HepG2 (cell line): Measurements from ENCODE around the gene GTPBP6. TPM values are rescaled to one million over a fixed set of nuclear protein-coding genes. Genes with fewer than 3 reads are reported as not detected.

Experiments used
- ATAC-seq: fragments of 200-7000 bp; cut with Tn5 transposase; 3 replicates; pipeline ENCODE4 v1.9.1; 2020; ENCODE audit warnings: mild to moderate bottlenecking, moderate library complexity
- BruUV-seq: library from RNA; stranded (reverse); fragments of 400-500 nt; replicated peaks from 2 replicates; lab custom pipeline; 2021; lab: Mats Ljungman, UMichigan
- CTCF ChIA-PET: fragments of 300-600 bp; formaldehyde crosslinking; extraction: SDS; loops from one replicate; lab custom pipeline; 2021; ENCODE audit warnings: low total read pairs, inconsistent platforms, low intra/inter-chr PET ratio; lab: Yijun Ruan, JAX
- POLR2A ChIA-PET: fragments of 350-600 bp; sonication (Branson Sonifier 250); formaldehyde crosslinking; loops from one replicate; lab custom pipeline; 2020; ENCODE audit warnings: antibody characterized with exemption, inconsistent platforms; lab: Yijun Ruan, JAX
- DNase-seq: peaks from one replicate; pipeline ENCODE4 v3.0.0-alpha.2; 2015; ENCODE audit warnings: low spot score
- FAIRE-seq: peaks from 3 replicates; lab custom pipeline; 2011; peaks lifted over from hg19 to GRCh38; lab: Jason Lieb, UNC
- H2AFZ ChIP-seq: one replicate; pipeline ENCODE4 v1.6.1; 2011; ENCODE audit warnings: low read length, inconsistent platforms
- H3K27ac ChIP-seq: fragments of 300-600 bp; 3 replicates; pipeline ENCODE4 v1.8.0; 2011; ENCODE audit warnings: mixed run types, mild to moderate bottlenecking, mixed read lengths, low read length, inconsistent platforms; ENCODE audit not compliant: insufficient read depth; ENCODE audit errors: extremely low read length
- H3K27me3 ChIP-seq, 2 experiments: fragments of 200-600 bp in 1 of 2; 2 replicates in 1 of 2; 3 replicates in 1 of 2; pipeline versions ENCODE4 v1.6.0 to v1.8.0; 2011; ENCODE audit warnings: low read length in 2 of 2, mild to moderate bottlenecking in 2 of 2, moderate library complexity in 2 of 2, inconsistent platforms in 1 of 2; ENCODE audit not compliant: insufficient read depth in 2 of 2, control insufficient read depth in 1 of 2
- H3K36me3 ChIP-seq, 2 experiments: fragments of 200-600 bp in 1 of 2; replicated peaks in 1 of 2; 2 replicates in 1 of 2; 3 replicates in 1 of 2; pipeline versions ENCODE4 v1.5.1 to v1.8.0; 2011; ENCODE audit warnings: low read length in 2 of 2, inconsistent platforms in 1 of 2; ENCODE audit not compliant: insufficient read depth in 2 of 2, control insufficient read depth in 1 of 2
- H3K4me1 ChIP-seq: 2 replicates; pipeline ENCODE4 v1.5.1; 2012; ENCODE audit warnings: low read length, inconsistent platforms; ENCODE audit not compliant: insufficient read depth
- H3K4me2 ChIP-seq: 2 replicates; pipeline ENCODE4 v1.6.0; 2011; ENCODE audit warnings: low read depth, low read length, inconsistent platforms
- H3K4me3 ChIP-seq, 3 experiments: fragments of 200-600 bp in 1 of 3; sonication (generic), shearing (Covaris generic) in 1 of 3; replicated peaks in 1 of 3; 2 replicates each; pipeline ENCODE4 v1.5.1; 2011 to 2016; ENCODE audit warnings: low read length in 3 of 3, inconsistent platforms in 2 of 3, low read depth in 2 of 3, mild to moderate bottlenecking in 2 of 3, control low read depth in 1 of 3, mixed read lengths in 1 of 3; ENCODE audit not compliant: insufficient read depth in 1 of 3
- H3K79me2 ChIP-seq: one replicate; pipeline ENCODE4 v1.6.1; 2011; ENCODE audit warnings: low read length, inconsistent platforms; ENCODE audit not compliant: insufficient read depth
- H3K9ac ChIP-seq: 2 replicates; pipeline ENCODE4 v1.6.0; 2011; ENCODE audit warnings: mild to moderate bottlenecking, low read depth, low read length, inconsistent platforms; ENCODE audit not compliant: insufficient read depth
- H3K9me3 ChIP-seq: 2 replicates; pipeline ENCODE4 v1.5.1; 2012; ENCODE audit warnings: mild to moderate bottlenecking, low read length
- H4K20me1 ChIP-seq: 2 replicates; pipeline ENCODE4 v1.6.0; 2011; ENCODE audit warnings: inconsistent platforms, mild to moderate bottlenecking, low read length, moderate library complexity; ENCODE audit not compliant: insufficient read depth
- ARHGAP35 ChIP-seq: sonication (generic); formaldehyde crosslinking; IDR thresholded peaks from 2 replicates; pipeline ENCODE4 v1.9.0; 2022; ENCODE audit warnings: mild to moderate bottlenecking, inconsistent platforms, moderate library complexity, missing genetic modification reagents, borderline replicate concordance
- CBX1 ChIP-seq: IDR thresholded peaks from one replicate; pipeline ENCODE4 v1.6.1; 2016; ENCODE audit warnings: antibody characterized with exemption, low read depth
- CBX5 ChIP-seq: sonication (generic); formaldehyde crosslinking; IDR thresholded peaks from 2 replicates; pipeline ENCODE4 v1.4.0; 2020; ENCODE audit warnings: missing genetic modification reagents, borderline replicate concordance
- CCDC6 ChIP-seq: sonication (generic); formaldehyde crosslinking; IDR thresholded peaks from 2 replicates; pipeline ENCODE4 v1.8.1; 2022; ENCODE audit warnings: mild to moderate bottlenecking, missing genetic modification reagents, moderate library complexity
- FOXO1 ChIP-seq: sonication (generic); formaldehyde crosslinking; IDR thresholded peaks from 2 replicates; pipeline ENCODE4 v1.4.0; 2020; ENCODE audit warnings: missing genetic modification reagents
- GZF1 ChIP-seq: sonication (generic); formaldehyde crosslinking; IDR thresholded peaks from 2 replicates; pipeline ENCODE4 v1.5.1; 2020; ENCODE audit warnings: mild to moderate bottlenecking, missing genetic modification reagents
- HMG20B ChIP-seq: conservative IDR thresholded peaks from 2 replicates; pipeline ENCODE4 v1.6.1; 2016; ENCODE audit warnings: missing genetic modification reagents, missing compliant biosample characterization
- JUN ChIP-seq: sonication (generic); formaldehyde crosslinking; IDR thresholded peaks from 2 replicates; pipeline ENCODE4 v1.4.0; 2020; ENCODE audit warnings: mild to moderate bottlenecking, missing genetic modification reagents
- MED1 ChIP-seq: sonication (generic); formaldehyde crosslinking; IDR thresholded peaks from 2 replicates; pipeline ENCODE4 v1.4.0; 2020; ENCODE audit warnings: missing genetic modification reagents
- NFIC ChIP-seq: IDR thresholded peaks from 2 replicates; pipeline ENCODE4 v1.6.1; 2012; ENCODE audit warnings: mild to moderate bottlenecking, low read length, inconsistent platforms
- PHF8 ChIP-seq: sonication (generic); formaldehyde crosslinking; IDR thresholded peaks from 2 replicates; pipeline ENCODE4 v1.5.0; 2020; ENCODE audit warnings: missing genetic modification reagents
- POLR2G ChIP-seq: fragments of 200-400 bp; formaldehyde crosslinking; IDR thresholded peaks from 2 replicates; pipeline ENCODE4 v1.6.1; 2018; ENCODE audit warnings: mild to moderate bottlenecking, low read depth, low read length, moderate library complexity
- RARA ChIP-seq: IDR thresholded peaks from 2 replicates; pipeline ENCODE4 v1.6.1; 2016; ENCODE audit warnings: missing genetic modification reagents, missing compliant biosample characterization
- SNAPC2 ChIP-seq: sonication (generic); formaldehyde crosslinking; IDR thresholded peaks from 2 replicates; pipeline ENCODE4 v1.8.1; 2022; ENCODE audit warnings: mild to moderate bottlenecking, missing genetic modification reagents
- SNRNP70 ChIP-seq: fragments of 200-400 bp; formaldehyde crosslinking; IDR thresholded peaks from 2 replicates; pipeline ENCODE4 v1.6.1; 2017; ENCODE audit warnings: mild to moderate bottlenecking, low read depth, low read length, moderate library complexity
- SRSF4 ChIP-seq: fragments of 200-400 bp; formaldehyde crosslinking; IDR thresholded peaks from one replicate; pipeline ENCODE4 v1.6.1; 2018; ENCODE audit warnings: mild to moderate bottlenecking, low read depth, low read length, moderate library complexity; ENCODE audit not compliant: poor library complexity, severe bottlenecking
- THAP11 ChIP-seq: IDR thresholded peaks from 2 replicates; pipeline ENCODE4 v1.6.1; 2016; ENCODE audit warnings: missing biosample characterization, missing genetic modification reagents
- ZBTB39 ChIP-seq: sonication (generic); formaldehyde crosslinking; IDR thresholded peaks from 2 replicates; pipeline ENCODE4 v1.5.0; 2020; ENCODE audit warnings: missing genetic modification reagents
- ZNF430 ChIP-seq: sonication (generic); formaldehyde crosslinking; IDR thresholded peaks from 2 replicates; pipeline ENCODE4 v1.9.0; 2021; ENCODE audit warnings: mild to moderate bottlenecking, missing genetic modification reagents
- ZNF446 ChIP-seq: sonication (generic); formaldehyde crosslinking; IDR thresholded peaks from 2 replicates; pipeline ENCODE4 v1.5.0; 2020; ENCODE audit warnings: mild to moderate bottlenecking, missing genetic modification reagents
- ZNF839 ChIP-seq: sonication (generic); formaldehyde crosslinking; IDR thresholded peaks from 2 replicates; pipeline ENCODE4 v1.4.0; 2020; ENCODE audit warnings: missing genetic modification reagents, mild to moderate bottlenecking, borderline replicate concordance
- WGBS: methylation state at CpG from one replicate; pipeline ENCODE4 v1.1.6; 2017; ENCODE audit warnings: low lambda C conversion rate; 5-methylcytosine and 5-hydroxymethylcytosine counted together
- in situ Hi-C: cut with HindIII; loops from 2 replicates; pipeline ENCODE4 v1.10.0; 2017; ENCODE audit warnings: low pct_unique_long_range_greater_than_20kb; ENCODE audit not compliant: extremely low pct_ligation_motif_present
- intact Hi-C: fragments of 100-400 bp; cut with micrococcal nuclease; formaldehyde crosslinking; loops from one replicate; pipeline ENCODE4 v1.10.0; 2022; ENCODE audit not compliant: unreplicated experiment
- polyA plus RNA-seq, 8 experiments: library from polyadenylated mRNA; depleted of rRNA in 3 of 8; stranded (reverse) in 7 of 8; unstranded in 1 of 8; fragments of >200 nt; fragmentation: Illumina TruSeq in 4 of 8; extraction: Trizol in 4 of 8; gene quantifications; 2 replicates each; pipeline versions ENCODE4 v1.2.1 to v1.2.3, GENCODE V29; 2011 to 2016; ENCODE audit warnings: low read depth in 4 of 8, missing spikeins in 1 of 8, mixed read lengths in 1 of 8; ENCODE audit not compliant: insufficient read depth in 1 of 8
- total RNA-seq, 5 experiments: library from RNA; depleted of rRNA; stranded (reverse); fragments of >200 nt; fragmentation: Illumina TruSeq; extraction: Trizol; gene quantifications; 2 replicates each; pipeline ENCODE4 v1.2.3, GENCODE V29; 2016; ENCODE audit warnings: low read depth in 1 of 5
- TF ChIP-seq, protein P1 (sequence below): sonication (generic); formaldehyde crosslinking; IDR thresholded peaks from 2 replicates; pipeline ENCODE4 v1.5.0; 2020; ENCODE audit warnings: missing genetic modification reagents
- TF ChIP-seq, protein P2 (sequence below): sonication (generic); formaldehyde crosslinking; IDR thresholded peaks from 2 replicates; pipeline ENCODE4 v1.4.0; 2020; ENCODE audit warnings: mild to moderate bottlenecking, missing genetic modification reagents

GTPBP6 gene
- total and polyA plus RNA-seq, 2 of the 13 experiments (the other 11 are each of a cell fraction or from before 2014, with no cell fraction given) = 20.2 to 39.6 TPM

DNA sequence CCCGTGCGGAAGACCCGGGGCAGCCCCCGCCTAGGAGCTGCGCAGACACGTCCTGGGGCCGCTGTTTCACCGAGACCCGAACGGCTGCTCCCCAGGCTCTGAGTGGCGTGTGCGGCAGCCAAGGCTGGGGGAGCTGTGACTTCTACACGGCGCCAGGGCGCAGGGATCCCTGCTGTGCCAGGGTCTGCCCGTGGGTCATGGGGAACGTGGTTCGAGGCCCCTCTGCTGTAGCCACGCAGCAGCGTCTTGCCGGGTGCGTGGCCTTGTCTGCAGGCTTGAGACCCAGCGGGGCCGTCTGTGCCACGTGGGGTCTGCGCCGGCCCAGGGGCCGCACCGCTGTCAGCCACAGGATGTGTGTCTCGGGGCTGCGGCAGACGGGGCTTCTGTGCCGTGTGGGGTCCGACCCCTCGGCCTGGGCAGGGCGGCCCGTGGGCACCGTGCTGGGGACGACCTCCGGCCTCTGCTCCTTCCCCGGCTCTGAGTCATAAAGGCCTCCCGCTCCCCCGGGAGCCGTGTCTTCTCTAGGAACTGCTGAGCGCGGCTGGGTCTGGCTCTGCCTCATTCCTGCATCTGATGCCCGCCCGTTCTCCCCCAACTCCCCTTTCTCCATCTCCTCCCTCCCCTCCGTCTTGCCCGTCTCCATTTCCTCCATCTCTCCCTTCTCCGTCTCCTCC, 12.7 kb upstream of the GTPBP6 start:
- Histone ChIP-seq H3K4me3 (peak overlapping the region in 1 of 3 experiments; percentile 16; a peak in 1 of 6 replicates), H3K79me2 (no peaks in the 10 kb centered on the region), H3K27ac (no peak overlapping the region), H3K9ac (no peak overlapping the region), H3K4me2 (peak overlapping the region; percentile 43), H3K4me1 (no peaks in the 10 kb centered on the region), H4K20me1 (no peaks in the 10 kb centered on the region), H3K9me3 (no peaks in the 10 kb centered on the region), H3K27me3 (peaks cover 0 to 4% of the 10 kb centered on the region in 2 experiments; a peak in 1 of 5 replicates), H2AFZ (no peak overlapping the region), H3K36me3 (no peaks in the 10 kb centered on the region)
- CTCF ChIA-PET = no interaction called here
- in situ Hi-C loops = no loop called here
- ATAC-seq (peak; percentile 49), FAIRE-seq (no peak), DNase-seq (no peak)
- BruUV-seq = no TSS peak
- POLR2A ChIA-PET = no interaction called here
- 48% methylated on average over 12 of the region's 51 CpGs for WGBS
- intact Hi-C loops = no loop called here
- TF ChIP-seq SNRNP70 (no peak), CCDC6 (CRISPR knock-in tag) (peak; percentile 54; the same call in 1 of the 2 replicates), THAP11 (no peak), MED1 (CRISPR knock-in tag) (no peak), POLR2G (0 out of 2 replicates have a peak, but pooled peaks have one; percentile 9), ARHGAP35 (CRISPR knock-in tag) (no peak), GZF1 (no peak), JUN (CRISPR knock-in tag) (no peak), CBX5 (CRISPR knock-in tag) (no peak), NFIC (no peak), ZNF446 (CRISPR knock-in tag) (no peak), SNAPC2 (no peak), ZBTB39 (CRISPR knock-in tag) (no peak), RARA (CRISPR knock-in tag) (no peak), ZNF430 (CRISPR knock-in tag) (no peak), SRSF4 (no peak), FOXO1 (CRISPR knock-in tag) (no peak), ZNF839 (CRISPR knock-in tag) (no peak), CBX1 (no peak), HMG20B (CRISPR knock-in tag) (no peak), PHF8 (CRISPR knock-in tag) (no peak)
- TF ChIP-seq, protein P1, sequence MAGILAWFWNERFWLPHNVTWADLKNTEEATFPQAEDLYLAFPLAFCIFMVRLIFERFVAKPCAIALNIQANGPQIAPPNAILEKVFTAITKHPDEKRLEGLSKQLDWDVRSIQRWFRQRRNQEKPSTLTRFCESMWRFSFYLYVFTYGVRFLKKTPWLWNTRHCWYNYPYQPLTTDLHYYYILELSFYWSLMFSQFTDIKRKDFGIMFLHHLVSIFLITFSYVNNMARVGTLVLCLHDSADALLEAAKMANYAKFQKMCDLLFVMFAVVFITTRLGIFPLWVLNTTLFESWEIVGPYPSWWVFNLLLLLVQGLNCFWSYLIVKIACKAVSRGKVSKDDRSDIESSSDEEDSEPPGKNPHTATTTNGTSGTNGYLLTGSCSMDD (CRISPR knock-in tag) = no peak
- TF ChIP-seq, protein P2, sequence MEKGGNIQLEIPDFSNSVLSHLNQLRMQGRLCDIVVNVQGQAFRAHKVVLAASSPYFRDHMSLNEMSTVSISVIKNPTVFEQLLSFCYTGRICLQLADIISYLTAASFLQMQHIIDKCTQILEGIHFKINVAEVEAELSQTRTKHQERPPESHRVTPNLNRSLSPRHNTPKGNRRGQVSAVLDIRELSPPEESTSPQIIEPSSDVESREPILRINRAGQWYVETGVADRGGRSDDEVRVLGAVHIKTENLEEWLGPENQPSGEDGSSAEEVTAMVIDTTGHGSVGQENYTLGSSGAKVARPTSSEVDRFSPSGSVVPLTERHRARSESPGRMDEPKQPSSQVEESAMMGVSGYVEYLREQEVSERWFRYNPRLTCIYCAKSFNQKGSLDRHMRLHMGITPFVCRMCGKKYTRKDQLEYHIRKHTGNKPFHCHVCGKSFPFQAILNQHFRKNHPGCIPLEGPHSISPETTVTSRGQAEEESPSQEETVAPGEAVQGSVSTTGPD = no peak
